ENCODE measurements around the gene CLDN8. TPM values are rescaled to one million over a fixed set of nuclear protein-coding genes. Genes with fewer than 3 reads are reported as not detected.
A peak's percentile ranks its signal among the peaks of the same experiment; 100 is the strongest.

CLDN8 gene
- total RNA-seq, 4 donors from 2014 or later: 1.9 to 7.7 (median 3.6) TPM

GRCh38 chr21:30193201-30193600, 22.7 kb downstream of the CLDN8 start:
- Histone ChIP-seq H3K9me3 (no peaks in the 10 kb centered on the region), H3K27ac (no peak overlapping the region), H3K4me3 (no peak overlapping the region), H3K4me1 (no peaks in the 10 kb centered on the region), H3K27me3 (no peaks in the 10 kb centered on the region), H3K36me3 (no peaks in the 10 kb centered on the region)
- TF ChIP-seq, protein P1, sequence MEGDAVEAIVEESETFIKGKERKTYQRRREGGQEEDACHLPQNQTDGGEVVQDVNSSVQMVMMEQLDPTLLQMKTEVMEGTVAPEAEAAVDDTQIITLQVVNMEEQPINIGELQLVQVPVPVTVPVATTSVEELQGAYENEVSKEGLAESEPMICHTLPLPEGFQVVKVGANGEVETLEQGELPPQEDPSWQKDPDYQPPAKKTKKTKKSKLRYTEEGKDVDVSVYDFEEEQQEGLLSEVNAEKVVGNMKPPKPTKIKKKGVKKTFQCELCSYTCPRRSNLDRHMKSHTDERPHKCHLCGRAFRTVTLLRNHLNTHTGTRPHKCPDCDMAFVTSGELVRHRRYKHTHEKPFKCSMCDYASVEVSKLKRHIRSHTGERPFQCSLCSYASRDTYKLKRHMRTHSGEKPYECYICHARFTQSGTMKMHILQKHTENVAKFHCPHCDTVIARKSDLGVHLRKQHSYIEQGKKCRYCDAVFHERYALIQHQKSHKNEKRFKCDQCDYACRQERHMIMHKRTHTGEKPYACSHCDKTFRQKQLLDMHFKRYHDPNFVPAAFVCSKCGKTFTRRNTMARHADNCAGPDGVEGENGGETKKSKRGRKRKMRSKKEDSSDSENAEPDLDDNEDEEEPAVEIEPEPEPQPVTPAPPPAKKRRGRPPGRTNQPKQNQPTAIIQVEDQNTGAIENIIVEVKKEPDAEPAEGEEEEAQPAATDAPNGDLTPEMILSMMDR (IDR thresholded peaks at IDR 0.05): no peak
- no peak for TF ChIP-seq POLR2A (IDR thresholded peaks at IDR 0.05)
- 53 to 56% methylated on average over 2 of the region's 2 CpGs for WGBS, 2 donors
- intact Hi-C loops (cut with DNase I): no loop called here
- no peak for DNase-seq

DNA sequence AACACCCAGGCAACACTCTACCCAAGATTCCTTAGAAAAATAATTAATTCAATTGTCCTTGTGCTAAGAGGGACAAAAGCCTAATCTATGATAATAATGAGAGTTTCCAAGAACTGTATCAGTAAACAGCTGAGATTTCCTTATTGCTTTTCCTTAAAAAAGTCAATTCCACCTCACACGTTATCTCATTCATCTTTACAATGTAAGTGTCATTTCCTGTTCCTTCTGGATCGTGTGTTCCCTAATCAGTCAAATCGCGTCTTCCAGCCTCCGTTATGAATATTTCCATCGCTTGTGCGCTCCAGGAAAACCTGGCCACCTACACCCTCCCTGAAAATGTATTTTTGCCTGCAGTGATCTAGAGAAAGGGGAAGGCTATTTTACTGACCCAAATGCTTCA, 25.3 kb downstream of the CLDN8 start:
- TF ChIP-seq POLR2A (IDR thresholded peaks at IDR 0.05): no peak
- TF ChIP-seq, protein P1 (IDR thresholded peaks at IDR 0.05): no peak
- no peak for DNase-seq
- intact Hi-C loops (cut with DNase I): no loop called here
- 77 to 90% methylated on average over 7 of the region's 7 CpGs for WGBS, 2 donors
- Histone ChIP-seq H3K4me3 (no peak overlapping the region), H3K4me1 (no peaks in the 10 kb centered on the region), H3K27ac (no peak overlapping the region), H3K36me3 (no peaks in the 10 kb centered on the region), H3K27me3 (no peaks in the 10 kb centered on the region), H3K9me3 (no peaks in the 10 kb centered on the region)

DNA sequence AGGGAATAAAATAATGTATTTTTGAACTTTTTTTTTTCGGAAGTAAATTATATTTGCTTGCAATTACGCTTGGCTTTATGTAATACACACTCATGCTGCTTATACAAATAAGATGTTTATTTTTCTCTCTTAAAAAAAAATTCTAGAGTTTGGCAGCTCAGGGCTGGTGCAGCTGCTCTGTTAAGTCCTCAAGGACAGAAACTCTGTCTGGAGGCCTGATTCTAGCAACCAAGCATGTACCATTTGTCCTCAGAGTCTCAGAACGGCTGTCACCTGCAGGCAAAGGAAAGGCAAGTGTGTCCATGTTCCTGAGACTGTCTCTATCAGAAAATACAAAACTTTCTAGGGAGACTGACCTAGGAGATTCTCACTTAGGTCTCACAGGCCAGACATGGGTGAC, 26.1 kb downstream of the CLDN8 start:
- Histone ChIP-seq H3K4me1 (no peaks in the 10 kb centered on the region), H3K27me3 (no peaks in the 10 kb centered on the region), H3K27ac (no peak overlapping the region), H3K36me3 (no peaks in the 10 kb centered on the region), H3K9me3 (no peaks in the 10 kb centered on the region), H3K4me3 (no peak overlapping the region)
- no peak for TF ChIP-seq POLR2A (IDR thresholded peaks at IDR 0.05)
- TF ChIP-seq, protein P1 (IDR thresholded peaks at IDR 0.05): no peak
- no peak for DNase-seq
- intact Hi-C loops (cut with DNase I): no loop called here
- WGBS, 2 donors: 76% methylated on average over 3 of the region's 3 CpGs

DNA sequence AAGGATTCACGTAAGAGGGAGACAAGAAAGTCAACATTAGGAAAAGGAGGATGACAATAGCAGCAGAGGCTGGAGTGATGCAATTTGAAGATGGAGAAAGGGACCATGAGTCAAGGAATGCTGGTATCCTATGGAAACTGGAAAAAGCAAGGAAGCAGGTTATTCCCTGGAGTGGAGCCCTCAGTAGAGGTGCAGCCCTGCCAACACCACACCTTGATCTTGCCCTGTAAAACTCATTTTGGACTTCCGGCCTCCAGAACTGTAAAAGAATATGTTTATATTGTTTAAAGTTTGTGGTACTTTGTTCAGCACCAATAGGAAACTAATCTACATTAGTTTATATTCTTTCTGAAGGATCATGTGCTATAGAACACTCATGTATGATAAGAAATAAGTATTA, 29.7 kb downstream of the CLDN8 start:
- DNase-seq: no peak
- H3K9me3 ChIP-seq: no peaks in the 10 kb centered on the region
- H3K27me3 ChIP-seq: no peaks in the 10 kb centered on the region
- H3K4me1 ChIP-seq: no peaks in the 10 kb centered on the region
- intact Hi-C loops (cut with DNase I): no loop called here
- H3K27ac ChIP-seq: no peak overlapping the region
- WGBS, 2 donors: 86 to 89% methylated on average over 2 of the region's 2 CpGs
- H3K36me3 ChIP-seq: no peaks in the 10 kb centered on the region
- H3K4me3 ChIP-seq: no peak overlapping the region
- no peak for TF ChIP-seq POLR2A (IDR thresholded peaks at IDR 0.05)
- TF ChIP-seq, protein P1 (IDR thresholded peaks at IDR 0.05): no peak

- H3K27ac ChIP-seq: peak overlapping the region in 1 of 4 donors; percentile 51
- intact Hi-C loops (cut with DNase I): no loop called here
- no peak for TF ChIP-seq POLR2A (IDR thresholded peaks at IDR 0.05)
- no peaks in the 10 kb centered on the region for H3K36me3 ChIP-seq
- 53 to 74% methylated on average over 3 of the region's 3 CpGs for WGBS, 2 donors
- no peaks in the 10 kb centered on the region for H3K9me3 ChIP-seq
- no peak overlapping the region for H3K4me3 ChIP-seq
- H3K4me1 ChIP-seq: peaks cover 0 to 24% (median 0%) of the 10 kb centered on the region in 3 donors
- no peak for DNase-seq
- no peaks in the 10 kb centered on the region for H3K27me3 ChIP-seq
Measured at GRCh38 chr21:30168086-30168485, 47.8 kb downstream of the CLDN8 start.

DNA sequence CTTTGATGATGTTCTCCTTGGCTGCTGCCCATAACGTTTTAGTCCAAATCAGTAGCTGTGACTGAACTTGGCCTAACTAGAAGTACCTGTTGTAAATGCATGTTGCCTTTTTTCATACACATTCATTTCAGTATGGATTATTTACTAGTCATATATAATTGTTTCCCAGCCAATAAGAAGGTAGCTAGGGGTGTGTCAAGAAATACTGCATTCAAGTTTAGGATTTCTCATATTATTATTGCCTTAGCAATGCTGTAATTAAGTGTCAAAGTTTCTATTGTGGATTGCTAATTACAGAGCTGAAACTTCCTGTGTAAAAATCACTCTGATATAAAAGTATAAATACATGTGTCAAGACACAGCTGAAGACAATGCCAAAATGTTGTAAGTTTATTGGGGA, 49.2 kb downstream of the CLDN8 start, which contains the start of gene CLDN17:
CLDN17 (minus strand) TSS at position 101 of the 400 bp plus-strand sequence. CDS start 188 bp downstream, outside the sequence.
- Histone ChIP-seq H3K4me1 (peaks cover 0 to 24% (median 0%) of the 10 kb centered on the region in 3 donors), H3K27ac (peak within 1 kb of the TSS in 1 of 4 donors; percentile 51), H3K9me3 (no peaks in the 10 kb centered on the region), H3K36me3 (no peaks in the 10 kb centered on the region), H3K27me3 (no peaks in the 10 kb centered on the region), H3K4me3 (no peak within 1 kb of the TSS)
- intact Hi-C loops (cut with DNase I): no loop called here
- no peak for TF ChIP-seq POLR2A (IDR thresholded peaks at IDR 0.05)
- no peak for DNase-seq
- WGBS, 2 donors: 38 to 40% methylated on average over 1 of the region's 1 CpG
